GM15510 (cell line): Measurements from ENCODE around the gene PALB2.

Experiments
- POLR2A ChIP-seq: IDR thresholded peaks from 3 replicates; pipeline ENCODE4 v1.6.1; 2011; ENCODE audit warnings: borderline replicate concordance; ENCODE audit not compliant: insufficient read length; ENCODE audit errors: extremely low read depth

Gene PALB2

DNA sequence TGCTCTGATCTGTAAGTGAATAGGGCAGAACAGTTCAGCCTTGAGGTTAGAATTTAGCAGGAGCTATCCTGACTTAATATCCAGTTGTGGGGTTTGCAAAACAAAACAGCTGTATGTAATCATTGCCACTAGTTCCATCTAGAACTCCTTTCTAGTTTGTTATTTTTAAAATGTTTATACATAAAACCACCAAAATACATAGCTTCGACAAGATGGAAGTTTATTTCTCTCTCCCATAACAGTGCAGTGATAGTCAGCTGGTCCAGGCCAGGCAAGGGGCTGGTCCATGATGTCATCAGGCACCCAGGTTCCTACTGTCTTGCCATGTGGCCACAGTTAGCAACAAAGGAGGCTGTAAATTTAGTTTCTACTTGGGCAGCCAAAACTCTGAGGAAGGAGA lies 27.1 kb upstream of the PALB2 start:
- TF ChIP-seq POLR2A: no peak

GRCh38 chr16:23667355-23667659 lies 26.2 kb upstream of the PALB2 start:
- TF ChIP-seq POLR2A: no peak

DNA sequence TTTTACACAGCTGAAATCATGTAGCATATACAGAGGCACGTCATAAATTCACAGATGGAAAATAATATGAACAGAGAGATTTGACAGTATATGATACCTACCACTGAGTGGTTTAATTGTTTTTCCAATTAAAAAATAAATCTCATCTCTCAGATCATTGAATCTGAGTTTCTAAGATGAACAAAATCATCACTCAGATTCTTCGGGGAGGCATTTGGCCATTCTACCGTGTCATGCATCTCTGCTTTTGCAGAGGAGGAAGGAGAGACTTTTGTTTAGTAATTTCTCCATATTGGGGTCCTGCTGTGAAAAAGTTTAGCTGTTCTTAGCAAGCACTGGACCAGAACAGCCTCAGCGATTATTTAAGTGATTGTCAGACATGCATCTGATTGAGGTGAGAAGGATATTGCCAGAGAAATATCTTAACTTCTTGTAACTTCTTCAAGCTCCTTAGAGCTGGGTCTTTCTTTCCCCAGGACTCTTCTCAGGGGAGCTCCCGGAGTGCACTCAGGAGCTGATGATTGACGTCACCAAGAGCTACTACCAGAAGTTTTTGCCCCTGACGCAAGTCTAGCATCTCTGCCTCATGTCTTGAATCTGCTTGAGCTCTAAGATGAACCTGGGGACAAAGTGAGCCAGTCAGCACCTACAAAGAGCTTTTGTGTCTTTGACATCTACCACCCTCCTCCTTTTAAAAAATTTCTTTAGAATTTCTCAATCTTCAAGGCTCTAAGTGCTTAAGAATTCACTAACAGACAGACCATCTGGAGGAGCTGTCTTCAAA lies 25.7 kb upstream of the PALB2 start:
- no peak for TF ChIP-seq POLR2A

GRCh38 chr16:23663918-23664317 lies 22.8 kb upstream of the PALB2 start:
- no peak for TF ChIP-seq POLR2A

DNA sequence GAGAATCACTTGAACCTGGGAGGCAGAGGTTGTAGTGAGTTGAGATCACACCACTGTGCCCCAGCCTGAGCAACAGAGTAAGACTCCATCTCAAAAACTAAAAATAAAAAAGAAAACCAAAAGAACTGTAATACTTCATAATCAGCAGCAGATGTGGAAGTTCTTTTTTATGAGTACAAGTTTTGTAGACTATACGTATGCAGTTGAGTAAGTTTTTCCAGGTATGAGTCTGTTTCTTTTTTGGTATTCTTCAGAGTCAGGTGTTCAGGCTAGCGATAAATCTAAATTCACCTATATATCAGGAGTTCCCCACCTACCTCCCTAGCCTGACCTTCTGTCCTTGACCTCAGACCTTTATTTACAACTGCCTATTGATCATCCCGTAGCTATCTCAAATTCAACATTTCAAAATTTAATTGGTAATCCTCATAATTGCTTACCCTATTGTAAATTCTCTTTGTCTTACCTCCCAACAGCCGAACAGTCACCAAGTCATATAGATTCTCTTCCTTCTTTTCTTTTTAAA lies 10.9 kb upstream of the PALB2 start:
- TF ChIP-seq POLR2A: no peak

GRCh38 chr16:23650674-23651416 lies 9.7 kb upstream of the PALB2 start:
- no peak for TF ChIP-seq POLR2A

GRCh38 chr16:23642246-23642774 lies 1.2 kb upstream of the PALB2 start:
- no peak for TF ChIP-seq POLR2A

- no peak for TF ChIP-seq POLR2A
Measured at GRCh38 chr16:23640615-23640930, 537 bp downstream of the PALB2 start.

DNA sequence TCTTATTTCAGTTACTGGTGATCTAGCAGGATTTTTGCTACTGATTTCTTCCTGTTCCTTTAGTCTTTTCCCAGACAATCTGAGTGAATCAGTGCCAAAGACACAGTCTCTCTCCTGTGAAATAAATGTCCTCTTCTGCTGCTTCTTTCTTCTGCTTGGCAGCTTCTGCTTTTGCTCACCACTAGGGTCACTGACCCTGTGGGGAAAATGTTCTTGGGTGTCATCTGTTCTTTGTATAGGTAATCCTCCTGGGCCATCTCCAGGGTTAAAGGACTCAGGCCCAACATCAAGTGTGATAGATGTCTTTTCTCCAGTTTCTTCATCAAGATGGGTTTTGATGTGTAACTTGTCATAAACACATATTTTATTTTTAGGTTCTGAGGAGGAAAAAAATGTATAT lies 5.2 kb downstream of the PALB2 start:
- TF ChIP-seq POLR2A: no peak

GRCh38 chr16:23634461-23635036 lies 6.6 kb downstream of the PALB2 start:
- no peak for TF ChIP-seq POLR2A

DNA sequence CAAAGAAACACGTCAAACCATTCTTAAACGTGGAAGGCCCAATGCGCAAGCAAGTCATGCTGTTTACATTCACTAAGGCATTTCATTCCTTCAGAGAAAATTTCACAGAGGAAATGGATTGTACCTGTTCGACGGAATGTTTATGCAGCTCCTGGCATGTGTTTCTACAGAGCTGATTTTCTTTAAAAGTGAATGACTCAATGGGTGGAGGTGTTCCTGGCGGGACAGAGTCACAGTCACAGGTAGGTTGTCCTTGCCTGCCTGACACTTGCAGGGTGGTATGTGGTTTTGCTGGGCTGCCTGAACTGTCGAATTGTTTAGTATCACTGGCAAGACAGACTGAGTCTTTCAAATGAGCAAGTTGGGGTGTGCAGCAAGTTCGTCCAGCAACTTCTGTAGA lies 11.6 kb downstream of the PALB2 start:
- no peak for TF ChIP-seq POLR2A

- TF ChIP-seq POLR2A: no peak
Measured at GRCh38 chr16:23624092-23624491, 17.0 kb downstream of the PALB2 start.

GRCh38 chr16:23615805-23616204 lies 25.3 kb downstream of the PALB2 start:
- TF ChIP-seq POLR2A: no peak

GRCh38 chr16:23611936-23612335 lies 29.2 kb downstream of the PALB2 start:
- no peak for TF ChIP-seq POLR2A

- TF ChIP-seq POLR2A: no peak
Measured at GRCh38 chr16:23609929-23610328, 31.2 kb downstream of the PALB2 start.

GRCh38 chr16:23608194-23608593 lies 32.9 kb downstream of the PALB2 start:
- no peak for TF ChIP-seq POLR2A

DNA sequence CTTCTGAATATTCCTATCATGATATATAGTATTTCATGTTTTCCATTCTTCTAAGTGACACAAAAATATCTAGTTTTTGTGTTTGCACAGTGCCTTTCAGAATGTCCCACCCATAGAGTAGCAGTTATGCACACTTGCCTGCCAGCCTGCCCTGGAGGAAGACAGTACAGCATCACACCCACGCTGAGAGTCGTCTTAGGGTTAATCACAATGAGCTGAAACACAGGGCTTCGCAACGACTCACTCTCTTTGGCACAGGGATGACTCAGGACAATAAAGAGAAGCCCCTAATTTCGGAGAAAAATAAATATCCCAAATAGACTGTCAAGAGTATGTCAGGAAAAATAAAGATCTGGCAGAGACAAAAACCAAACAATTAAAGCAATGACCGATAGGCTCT lies 33.4 kb downstream of the PALB2 start:
- no peak for TF ChIP-seq POLR2A
